NCI-H1694 (cell line): ENCODE measurements around the gene DSC1.
"Not testable (repeated sequence)": the region's sequence is repeated elsewhere in the genome, so short reads cannot be mapped to it uniquely, and the experiment has no call there.

Experiments used
- DNase-seq: peaks from one replicate; lab custom pipeline; 2025; lab: John Stamatoyannopoulos, UW

Gene DSC1

DNA sequence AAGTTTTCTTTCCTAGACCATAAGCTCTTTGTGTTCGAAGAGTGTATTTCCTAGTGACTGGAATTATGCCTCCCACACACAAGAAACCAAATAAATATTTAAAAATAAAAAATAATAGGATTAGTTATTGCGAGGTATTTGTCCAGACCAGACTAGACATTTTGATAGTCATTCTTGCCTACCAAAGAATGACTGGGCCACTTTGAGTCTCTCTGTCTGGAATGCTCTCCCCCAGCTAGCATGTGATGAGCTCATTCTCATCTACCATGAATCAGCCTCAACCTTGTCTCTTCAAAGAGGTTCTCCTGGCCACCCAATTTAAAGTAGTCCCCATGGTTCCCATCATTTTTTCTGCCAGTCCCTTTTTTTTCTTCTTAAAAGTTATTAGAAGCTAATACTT lies 13.9 kb upstream of the DSC1 start:
- no peak for DNase-seq

DNA sequence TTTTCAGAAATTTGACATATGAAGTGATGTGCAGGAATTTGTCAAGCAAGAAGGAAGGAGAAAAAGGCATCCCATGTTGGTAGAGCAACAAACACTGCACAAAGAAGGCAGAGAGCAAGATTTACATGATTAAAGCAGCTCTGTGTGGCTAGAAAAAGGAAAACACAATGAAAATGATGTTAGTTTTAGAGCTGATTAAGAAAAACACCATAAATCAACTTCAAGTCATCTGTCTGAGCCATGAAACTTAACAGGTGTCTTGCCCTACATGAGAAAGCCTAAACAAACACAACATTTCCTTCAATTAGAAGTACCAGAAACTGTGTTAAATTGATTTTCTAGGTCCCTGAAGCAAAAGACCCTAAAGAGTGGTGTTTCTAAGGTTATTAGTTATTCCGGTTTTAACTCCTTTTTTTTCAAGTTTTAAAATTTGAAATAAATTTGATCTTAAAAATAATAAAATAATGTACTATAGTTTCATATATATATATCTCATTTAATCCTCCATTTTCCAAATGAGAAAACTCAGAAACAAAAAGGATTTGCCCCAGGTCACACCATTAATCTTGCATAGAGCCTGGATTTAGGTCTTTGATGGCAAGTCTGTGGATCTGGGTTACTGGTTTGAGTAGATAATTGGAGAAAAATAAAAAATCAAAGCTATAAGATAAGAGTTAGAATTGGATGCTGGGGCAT lies 8.6 kb upstream of the DSC1 start:
- DNase-seq = no peak

DNA sequence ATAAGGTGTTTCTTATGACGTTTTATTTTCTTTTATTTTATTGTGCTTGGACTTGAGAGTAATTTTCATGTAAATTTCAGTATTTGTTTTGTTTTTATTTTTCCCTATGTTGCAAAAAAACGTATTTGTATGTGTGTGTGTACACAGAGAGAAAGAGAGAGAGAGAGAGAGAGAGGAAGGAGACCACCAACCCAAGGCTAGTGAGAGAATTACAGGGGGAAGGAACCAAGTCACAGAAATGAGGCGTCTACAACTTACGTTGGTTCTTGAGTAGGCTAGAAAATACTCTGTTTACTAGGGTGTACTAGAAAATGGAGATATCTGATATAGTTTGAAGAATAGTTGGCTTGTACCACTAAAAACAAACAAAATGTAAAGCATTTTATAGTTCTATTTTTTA lies 7.7 kb upstream of the DSC1 start:
- DNase-seq = no peak

GRCh38 chr18:31162419-31162793 lies 250 bp downstream of the DSC1 start:
- no peak for DNase-seq

DNA sequence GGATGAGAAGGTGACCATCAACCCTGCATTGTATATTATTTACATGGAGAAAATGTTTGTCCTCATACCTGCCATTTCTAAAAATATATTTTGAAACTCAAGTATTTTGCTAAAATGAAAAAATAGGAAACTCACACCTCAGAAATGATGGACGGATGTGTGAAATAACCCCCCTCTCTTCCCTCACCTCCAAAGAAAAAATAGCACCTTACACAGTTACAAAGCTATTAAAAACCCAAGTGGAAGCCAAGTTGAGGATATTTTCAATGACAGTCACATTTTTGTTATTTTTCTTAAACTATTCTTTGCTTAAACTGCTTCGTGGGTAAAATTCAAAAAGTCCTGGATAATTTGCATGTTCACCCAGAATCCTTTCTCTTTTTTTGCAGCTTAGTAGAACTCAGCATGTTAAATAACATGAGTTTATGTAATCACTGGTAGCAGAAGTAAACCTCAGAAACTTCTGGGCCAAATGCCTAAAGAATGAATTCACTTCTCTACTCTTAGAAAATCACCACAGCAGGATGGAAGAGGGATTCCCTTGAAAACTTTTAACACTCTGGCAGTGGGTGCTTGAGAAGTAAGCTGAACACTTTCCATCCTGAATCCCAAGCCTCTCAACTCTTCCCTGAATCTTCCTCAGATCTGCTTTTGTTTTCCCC lies 768 bp downstream of the DSC1 start:
- DNase-seq = no peak

DNA sequence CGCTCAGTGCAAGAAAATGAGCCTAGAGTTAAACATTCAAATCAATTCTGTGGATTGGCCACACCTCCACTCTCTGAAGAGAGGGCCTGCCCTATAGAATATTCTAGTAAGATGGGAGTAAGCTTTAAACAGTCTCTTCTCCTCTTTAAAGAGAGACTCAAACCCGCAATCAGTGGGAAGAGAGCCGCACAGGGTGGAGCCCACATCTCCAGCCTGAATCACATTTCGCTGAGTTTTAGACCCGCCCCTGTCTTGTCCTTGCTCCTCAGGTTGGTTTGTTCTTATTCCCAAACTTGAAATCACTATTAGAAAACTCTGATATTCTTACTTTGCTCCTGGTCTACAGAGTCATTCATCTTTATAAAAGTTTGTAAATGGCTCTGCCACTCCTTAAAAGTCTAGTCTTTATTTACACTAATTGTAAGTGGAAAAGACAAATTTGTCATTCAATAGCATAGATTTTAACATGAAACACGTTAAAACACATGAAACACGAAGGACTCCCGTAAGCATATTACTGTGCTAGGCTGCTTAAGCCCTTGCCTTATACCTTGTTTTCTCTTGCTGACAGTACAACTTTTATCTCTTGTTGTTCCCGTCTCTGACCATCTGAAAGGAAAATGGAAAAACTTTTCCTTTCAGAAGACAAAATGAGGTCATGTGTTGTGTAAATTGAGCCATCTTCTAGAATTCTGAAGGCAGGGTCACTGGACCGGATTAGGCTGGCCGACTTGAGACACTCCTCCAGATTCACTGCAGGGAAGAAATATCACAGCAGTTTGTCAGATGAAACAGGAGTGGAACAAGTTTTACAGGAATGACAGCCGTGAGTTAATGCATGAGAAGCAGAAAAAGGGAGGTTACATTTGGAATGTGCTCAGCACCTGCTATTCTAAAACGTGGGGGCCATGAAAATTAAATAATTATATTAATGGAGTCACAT lies 5.6 kb downstream of the DSC1 start:
- no peak for DNase-seq

GRCh38 chr18:31155498-31155897 lies 7.2 kb downstream of the DSC1 start:
- DNase-seq = no peak

GRCh38 chr18:31154181-31154580 lies 8.5 kb downstream of the DSC1 start:
- no peak for DNase-seq

DNA sequence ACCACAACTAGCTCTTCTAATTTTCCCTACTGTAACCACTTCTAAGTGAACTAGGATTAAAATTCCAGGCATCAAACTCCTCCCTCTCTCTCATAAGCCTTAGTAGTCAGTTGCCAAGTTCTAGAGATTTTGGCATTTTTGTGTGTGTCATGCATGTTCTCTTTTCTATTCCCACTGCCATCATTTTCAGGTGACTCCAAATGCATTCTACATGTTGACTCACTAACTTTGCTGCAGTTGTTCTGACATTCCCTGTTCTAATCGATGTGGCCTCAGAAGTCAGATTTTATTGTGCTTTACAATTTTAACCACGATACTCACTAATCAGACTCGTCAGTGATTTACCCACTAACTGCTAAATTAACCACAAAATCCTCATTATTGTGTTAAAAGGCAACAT lies 13.3 kb downstream of the DSC1 start:
- no peak for DNase-seq

- DNase-seq = no peak
These were observed 14.1 kb downstream of the DSC1 start for GRCh38 chr18:31148600-31148999.

DNA sequence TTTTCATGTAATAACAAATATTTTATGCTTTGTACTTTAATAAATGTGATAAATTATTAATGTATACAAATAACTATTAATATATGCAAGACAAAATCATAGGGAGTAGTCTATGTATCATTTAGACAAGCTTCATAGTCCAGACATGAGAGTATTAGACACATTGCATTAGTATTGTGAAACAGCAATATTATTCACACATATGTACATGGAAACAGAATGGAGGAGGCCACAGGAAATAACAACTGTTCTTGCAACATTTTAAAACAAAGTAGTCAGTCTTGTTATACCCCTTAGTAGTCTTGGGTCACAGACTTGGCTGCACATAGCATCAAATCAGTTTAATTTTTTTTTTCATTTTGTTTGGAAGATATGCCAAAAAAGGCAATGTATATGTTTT lies 15.8 kb downstream of the DSC1 start:
- no peak for DNase-seq

- DNase-seq = no peak
These were observed 19.6 kb downstream of the DSC1 start for GRCh38 chr18:31143025-31143424.

- no peak for DNase-seq
These were observed 23.9 kb downstream of the DSC1 start for GRCh38 chr18:31138709-31139108.

DNA sequence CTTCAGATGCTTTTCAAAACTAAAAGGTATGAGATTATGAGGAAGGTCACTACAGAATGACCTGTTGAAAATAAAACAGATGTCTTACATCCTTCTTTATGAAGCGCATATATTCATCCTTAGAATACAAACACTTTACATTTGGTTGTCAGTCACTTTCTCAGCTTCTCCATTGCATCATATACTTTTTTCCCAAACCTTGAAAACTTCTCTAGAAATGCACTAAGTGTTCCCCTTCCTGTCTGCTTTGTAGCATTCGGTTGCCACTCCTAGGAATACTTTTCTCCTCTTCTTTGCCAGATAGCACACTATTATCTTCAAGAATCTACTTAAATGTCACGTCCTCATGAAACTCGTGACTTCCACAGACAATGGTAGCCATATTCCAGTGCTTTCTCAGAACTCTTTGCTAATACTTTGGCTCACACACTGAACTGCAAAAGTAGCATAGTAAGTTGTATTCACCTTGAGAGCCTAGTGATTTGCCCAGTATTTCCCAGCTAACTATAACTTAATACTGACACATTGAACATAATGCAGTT lies 27.6 kb downstream of the DSC1 start:
- DNase-seq = no peak

DNA sequence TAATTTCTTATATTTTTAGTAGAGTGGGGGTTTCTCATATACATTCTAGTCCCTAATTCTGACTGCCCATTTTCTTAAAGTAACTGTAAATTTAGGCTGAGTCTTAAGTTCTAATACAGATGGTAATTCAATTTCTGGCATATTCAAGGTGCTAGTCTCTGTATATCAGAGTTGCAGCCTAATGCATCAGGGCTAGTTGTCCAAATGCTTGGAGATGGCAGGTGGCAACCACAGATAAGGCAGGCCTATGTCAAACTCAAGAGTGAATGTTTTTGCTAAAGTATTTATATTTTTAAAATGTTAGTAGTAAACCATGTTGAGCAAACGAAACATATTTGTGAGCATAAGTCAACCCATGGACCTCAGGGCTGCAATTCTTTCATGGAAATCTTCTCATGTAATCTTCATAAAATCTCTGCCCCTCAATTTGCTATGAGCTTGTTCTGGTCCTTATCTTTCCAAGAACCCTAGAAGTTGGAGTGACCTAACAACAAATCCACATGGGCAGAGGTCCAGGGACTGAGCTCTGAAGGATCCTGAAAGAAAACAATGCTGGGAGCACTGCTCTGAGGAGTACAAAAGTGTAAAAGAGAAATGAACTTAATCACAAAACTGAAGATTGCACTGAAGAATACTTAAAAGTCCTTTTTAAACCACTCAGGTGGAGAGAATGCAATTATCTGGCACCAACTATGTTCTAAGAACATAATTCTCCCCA lies 33.1 kb downstream of the DSC1 start:
- no peak for DNase-seq

GRCh38 chr18:31125878-31126277 lies 36.8 kb downstream of the DSC1 start:
- no peak for DNase-seq

DNA sequence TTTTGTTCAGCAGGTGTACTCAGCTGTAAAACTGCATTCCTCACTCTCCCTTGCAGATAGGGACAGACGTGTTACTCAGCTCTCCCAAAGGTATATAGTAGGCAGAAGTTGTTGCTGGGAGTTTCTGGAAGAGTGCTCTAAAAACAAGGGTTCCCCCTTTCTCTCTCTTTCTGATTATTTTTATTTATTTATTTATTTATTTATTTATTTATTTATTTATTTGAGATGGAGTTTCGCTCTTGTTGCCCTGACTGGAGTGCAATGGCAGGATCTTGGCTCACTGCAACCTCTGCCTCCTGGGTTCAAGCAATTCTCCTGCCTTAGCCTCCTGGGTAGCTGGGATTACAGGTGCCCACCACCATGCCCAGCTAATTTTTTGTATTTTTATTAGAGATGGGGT lies 39.5 kb downstream of the DSC1 start:
- not testable (repeated sequence) for DNase-seq

DNA sequence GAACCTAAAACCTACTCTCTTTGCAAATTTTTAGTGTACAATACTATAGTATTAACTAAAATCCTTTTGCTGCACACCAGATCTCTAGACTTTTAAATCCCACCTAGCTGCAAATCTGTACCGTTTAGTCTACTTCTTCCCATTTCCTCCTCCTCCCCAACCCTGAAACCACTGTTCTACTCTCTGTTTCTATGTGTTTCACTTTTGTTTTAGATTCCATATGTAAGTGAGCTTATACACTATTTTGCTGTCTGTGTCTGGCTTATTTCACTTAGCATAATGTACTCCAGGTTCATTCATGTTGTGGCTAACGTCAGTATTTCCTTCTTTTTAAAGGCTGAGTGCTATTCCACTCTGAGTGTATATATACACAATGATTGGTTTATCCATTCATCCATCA lies 42.1 kb downstream of the DSC1 start:
- DNase-seq = no peak

GRCh38 chr18:31116853-31117595 lies 45.6 kb downstream of the DSC1 start:
- DNase-seq = no peak

DNA sequence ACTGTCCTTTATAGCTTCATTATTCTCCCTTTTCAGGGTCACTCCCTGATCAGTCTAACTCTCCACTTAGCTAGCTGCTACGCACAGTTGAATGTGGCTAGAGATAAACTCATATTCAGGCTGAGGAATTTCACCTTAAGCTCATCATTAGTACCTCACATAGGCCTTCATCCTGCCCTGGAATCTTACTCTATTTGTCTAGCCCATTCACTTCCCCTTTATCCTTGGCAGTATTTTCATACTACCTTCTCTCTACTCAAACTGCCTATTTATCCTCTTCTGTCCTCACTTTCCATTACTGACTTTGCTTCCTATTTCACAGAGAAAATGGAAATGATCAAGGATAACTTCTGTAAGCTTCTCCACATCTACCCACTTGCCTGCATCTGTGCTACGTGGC lies 49.9 kb downstream of the DSC1 start:
- no peak for DNase-seq

DNA sequence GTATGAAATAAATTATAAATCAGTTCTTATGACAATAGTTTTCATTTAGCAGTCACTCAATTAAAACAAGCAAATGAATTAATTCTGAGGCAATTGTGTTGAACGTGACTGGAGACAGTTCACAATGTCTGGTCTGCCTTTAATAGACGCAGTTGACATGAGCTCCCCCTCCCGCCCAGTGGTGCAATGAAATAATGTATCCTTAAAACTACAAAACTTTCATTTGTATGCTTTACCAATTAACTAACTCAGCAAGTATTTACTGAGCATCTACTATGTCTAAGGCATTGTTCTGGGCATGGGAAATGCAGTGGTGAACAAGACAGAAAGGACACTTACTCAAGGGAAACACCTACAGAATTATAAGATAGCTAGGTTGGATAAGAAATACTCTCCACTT lies 56.9 kb downstream of the DSC1 start:
- no peak for DNase-seq
